HepG2 (cell line): ENCODE data around the gene TSPAN9. TPM values are rescaled to one million over a fixed set of nuclear protein-coding genes. Genes with fewer than 3 reads are reported as not detected.

ENCODE experiments used
- ATAC-seq: fragments of 200-7000 bp; cut with Tn5 transposase; 3 replicates; pipeline ENCODE4 v1.9.1; 2020; ENCODE audit warnings: mild to moderate bottlenecking, moderate library complexity
- BruUV-seq: library from RNA; stranded (reverse); fragments of 400-500 nt; replicated peaks from 2 replicates; lab custom pipeline; 2021; lab: Mats Ljungman, UMichigan
- CTCF ChIA-PET: fragments of 300-600 bp; formaldehyde crosslinking; extraction: SDS; loops from one replicate; lab custom pipeline; 2021; ENCODE audit warnings: low total read pairs, inconsistent platforms, low intra/inter-chr PET ratio; lab: Yijun Ruan, JAX
- POLR2A ChIA-PET: fragments of 350-600 bp; sonication (Branson Sonifier 250); formaldehyde crosslinking; loops from one replicate; lab custom pipeline; 2020; ENCODE audit warnings: antibody characterized with exemption, inconsistent platforms; lab: Yijun Ruan, JAX
- DNase-seq: peaks from one replicate; pipeline ENCODE4 v3.0.0-alpha.2; 2015; ENCODE audit warnings: low spot score
- FAIRE-seq: peaks from 3 replicates; lab custom pipeline; 2011; peaks lifted over from hg19 to GRCh38; lab: Jason Lieb, UNC
- H2AFZ ChIP-seq: one replicate; pipeline ENCODE4 v1.6.1; 2011; ENCODE audit warnings: low read length, inconsistent platforms
- H3K27ac ChIP-seq: fragments of 300-600 bp; 3 replicates; pipeline ENCODE4 v1.8.0; 2011; ENCODE audit warnings: mixed run types, mild to moderate bottlenecking, mixed read lengths, low read length, inconsistent platforms; ENCODE audit not compliant: insufficient read depth; ENCODE audit errors: extremely low read length
- H3K27me3 ChIP-seq, 2 experiments: fragments of 200-600 bp in 1 of 2; 2 replicates in 1 of 2; 3 replicates in 1 of 2; pipeline versions ENCODE4 v1.6.0 to v1.8.0; 2011; ENCODE audit warnings: low read length in 2 of 2, mild to moderate bottlenecking in 2 of 2, moderate library complexity in 2 of 2, inconsistent platforms in 1 of 2; ENCODE audit not compliant: insufficient read depth in 2 of 2, control insufficient read depth in 1 of 2
- H3K36me3 ChIP-seq, 2 experiments: fragments of 200-600 bp in 1 of 2; replicated peaks in 1 of 2; 2 replicates in 1 of 2; 3 replicates in 1 of 2; pipeline versions ENCODE4 v1.5.1 to v1.8.0; 2011; ENCODE audit warnings: low read length in 2 of 2, inconsistent platforms in 1 of 2; ENCODE audit not compliant: insufficient read depth in 2 of 2, control insufficient read depth in 1 of 2
- H3K4me1 ChIP-seq: 2 replicates; pipeline ENCODE4 v1.5.1; 2012; ENCODE audit warnings: low read length, inconsistent platforms; ENCODE audit not compliant: insufficient read depth
- H3K4me2 ChIP-seq: 2 replicates; pipeline ENCODE4 v1.6.0; 2011; ENCODE audit warnings: low read depth, low read length, inconsistent platforms
- H3K4me3 ChIP-seq, 3 experiments: fragments of 200-600 bp in 1 of 3; sonication (generic), shearing (Covaris generic) in 1 of 3; replicated peaks in 1 of 3; 2 replicates each; pipeline ENCODE4 v1.5.1; 2011 to 2016; ENCODE audit warnings: low read length in 3 of 3, inconsistent platforms in 2 of 3, low read depth in 2 of 3, mild to moderate bottlenecking in 2 of 3, control low read depth in 1 of 3, mixed read lengths in 1 of 3; ENCODE audit not compliant: insufficient read depth in 1 of 3
- H3K79me2 ChIP-seq: one replicate; pipeline ENCODE4 v1.6.1; 2011; ENCODE audit warnings: low read length, inconsistent platforms; ENCODE audit not compliant: insufficient read depth
- H3K9ac ChIP-seq: 2 replicates; pipeline ENCODE4 v1.6.0; 2011; ENCODE audit warnings: mild to moderate bottlenecking, low read depth, low read length, inconsistent platforms; ENCODE audit not compliant: insufficient read depth
- H3K9me3 ChIP-seq: 2 replicates; pipeline ENCODE4 v1.5.1; 2012; ENCODE audit warnings: mild to moderate bottlenecking, low read length
- H4K20me1 ChIP-seq: 2 replicates; pipeline ENCODE4 v1.6.0; 2011; ENCODE audit warnings: inconsistent platforms, mild to moderate bottlenecking, low read length, moderate library complexity; ENCODE audit not compliant: insufficient read depth
- CBX2 ChIP-seq, 2 experiments: fragments of 200-600 bp in 1 of 2; sonication (generic); formaldehyde crosslinking in 1 of 2; IDR thresholded peaks; 2 replicates each; pipeline versions ENCODE4 v1.7.0 to v1.8.1; 2018 to 2022; ENCODE audit warnings: low read depth in 2 of 2, low read length in 1 of 2, mild to moderate bottlenecking in 1 of 2, missing genetic modification reagents in 1 of 2
- CC2D1A ChIP-seq: sonication (generic); formaldehyde crosslinking; IDR thresholded peaks from 2 replicates; pipeline ENCODE4 v1.8.1; 2023; ENCODE audit warnings: mild to moderate bottlenecking, missing genetic modification reagents
- EP300 ChIP-seq, 3 experiments: sonication (generic) in 1 of 3; formaldehyde crosslinking in 1 of 3; IDR thresholded peaks; 2 replicates each; pipeline versions ENCODE4 v1.5.1 to v1.6.1; 2011 to 2020; ENCODE audit warnings: low read depth in 2 of 3, low read length in 2 of 3, borderline replicate concordance in 1 of 3, improper control_type of control experiment in 1 of 3, mild to moderate bottlenecking in 1 of 3, missing genetic modification reagents in 1 of 3, moderate library complexity in 1 of 3
- HIC2 ChIP-seq: sonication (generic); formaldehyde crosslinking; IDR thresholded peaks from 2 replicates; pipeline ENCODE4 v1.9.0; 2022; ENCODE audit warnings: low read depth, missing genetic modification reagents
- LCORL ChIP-seq, 2 experiments: fragments of 450-650 bp in 1 of 2; sonication (generic) in 1 of 2; formaldehyde crosslinking in 1 of 2; IDR thresholded peaks; 2 replicates each; pipeline versions ENCODE4 v1.5.0 to v1.6.1; 2017 to 2020; ENCODE audit warnings: antibody characterized with exemption in 1 of 2, missing genetic modification reagents in 1 of 2
- NFE2L1 ChIP-seq: sonication (generic); formaldehyde crosslinking; IDR thresholded peaks from 2 replicates; pipeline ENCODE4 v1.4.0; 2020; ENCODE audit warnings: missing genetic modification reagents, mild to moderate bottlenecking, borderline replicate concordance
- RAD51 ChIP-seq: fragments of 450-650 bp; IDR thresholded peaks from 2 replicates; pipeline ENCODE4 v1.6.1; 2016; ENCODE audit warnings: borderline replicate concordance
- RORA ChIP-seq: sonication (generic); formaldehyde crosslinking; IDR thresholded peaks from 2 replicates; pipeline ENCODE4 v1.5.0; 2020; ENCODE audit warnings: mild to moderate bottlenecking, missing genetic modification reagents, moderate library complexity
- RXRA ChIP-seq: sonication (generic); formaldehyde crosslinking; IDR thresholded peaks from 2 replicates; pipeline ENCODE4 v1.5.1; 2020; ENCODE audit warnings: missing genetic modification reagents
- SNAPC5 ChIP-seq: sonication (generic); formaldehyde crosslinking; IDR thresholded peaks from 2 replicates; pipeline ENCODE4 v1.8.1; 2023; ENCODE audit warnings: mild to moderate bottlenecking, missing genetic modification reagents, borderline replicate concordance
- ZBTB26 ChIP-seq: IDR thresholded peaks from 2 replicates; pipeline ENCODE4 v1.6.1; 2016; ENCODE audit warnings: missing compliant biosample characterization, missing genetic modification reagents, borderline replicate concordance
- ZNF234 ChIP-seq: sonication (generic); formaldehyde crosslinking; conservative IDR thresholded peaks from 2 replicates; pipeline ENCODE4 v1.5.1; 2020; ENCODE audit warnings: mild to moderate bottlenecking, missing genetic modification reagents
- ZNF362 ChIP-seq: sonication (generic); formaldehyde crosslinking; IDR thresholded peaks from 2 replicates; pipeline ENCODE4 v1.4.0; 2020; ENCODE audit warnings: missing genetic modification reagents, mild to moderate bottlenecking, borderline replicate concordance
- ZNF773 ChIP-seq: sonication (generic); formaldehyde crosslinking; IDR thresholded peaks from 2 replicates; pipeline ENCODE4 v1.4.0; 2020; ENCODE audit warnings: missing genetic modification reagents, borderline replicate concordance
- ZNF788 ChIP-seq: sonication (generic); formaldehyde crosslinking; IDR thresholded peaks from 2 replicates; pipeline ENCODE4 v1.5.0; 2020; ENCODE audit warnings: mild to moderate bottlenecking, missing genetic modification reagents, borderline replicate concordance
- ZNF878 ChIP-seq: sonication (generic); formaldehyde crosslinking; IDR thresholded peaks from 2 replicates; pipeline ENCODE4 v1.8.1; 2023; ENCODE audit warnings: mild to moderate bottlenecking, missing genetic modification reagents, moderate library complexity
- WGBS: methylation state at CpG from one replicate; pipeline ENCODE4 v1.1.6; 2017; ENCODE audit warnings: low lambda C conversion rate; 5-methylcytosine and 5-hydroxymethylcytosine counted together
- in situ Hi-C: cut with HindIII; loops from 2 replicates; pipeline ENCODE4 v1.10.0; 2017; ENCODE audit warnings: low pct_unique_long_range_greater_than_20kb; ENCODE audit not compliant: extremely low pct_ligation_motif_present
- intact Hi-C: fragments of 100-400 bp; cut with micrococcal nuclease; formaldehyde crosslinking; loops from one replicate; pipeline ENCODE4 v1.10.0; 2022; ENCODE audit not compliant: unreplicated experiment
- polyA plus RNA-seq, 8 experiments: library from polyadenylated mRNA; depleted of rRNA in 3 of 8; stranded (reverse) in 7 of 8; unstranded in 1 of 8; fragments of >200 nt; fragmentation: Illumina TruSeq in 4 of 8; extraction: Trizol in 4 of 8; gene quantifications; 2 replicates each; pipeline versions ENCODE4 v1.2.1 to v1.2.3, GENCODE V29; 2011 to 2016; ENCODE audit warnings: low read depth in 4 of 8, missing spikeins in 1 of 8, mixed read lengths in 1 of 8; ENCODE audit not compliant: insufficient read depth in 1 of 8
- total RNA-seq, 5 experiments: library from RNA; depleted of rRNA; stranded (reverse); fragments of >200 nt; fragmentation: Illumina TruSeq; extraction: Trizol; gene quantifications; 2 replicates each; pipeline ENCODE4 v1.2.3, GENCODE V29; 2016; ENCODE audit warnings: low read depth in 1 of 5

The TSPAN9 gene
- total and polyA plus RNA-seq, 2 of the 13 experiments (the other 11 are each of a cell fraction or from before 2014, with no cell fraction given), result 18.1 to 42.3 TPM

GRCh38 chr12:3195337-3195736, 118.2 kb downstream of the TSPAN9 start (continued):
- TF ChIP-seq ZNF362 (CRISPR knock-in tag), result no peak

- Histone ChIP-seq H3K36me3 (no peaks in the 10 kb centered on the region), H3K9me3 (no peaks in the 10 kb centered on the region), H3K79me2 (no peaks in the 10 kb centered on the region), H4K20me1 (peaks cover 28% of the 10 kb centered on the region), H3K27me3 (no peaks in the 10 kb centered on the region), H3K4me1 (peaks cover 21% of the 10 kb centered on the region), H2AFZ (no peak overlapping the region), H3K4me3 (no peak overlapping the region), H3K27ac (no peak overlapping the region), H3K9ac (no peak overlapping the region), H3K4me2 (no peak overlapping the region)
- ATAC-seq, result no peak
- ChIA-PET CTCF (no interaction called here), POLR2A (no interaction called here)
- intact Hi-C loops (no loop called here), in situ Hi-C loops (no loop called here)
- 96% methylated on average over 14 of the region's 14 CpGs for WGBS
- no TSS peak for BruUV-seq
- FAIRE-seq, result no peak
- DNase-seq, result no peak
- TF ChIP-seq CC2D1A (no peak), HIC2 (no peak), CBX2 (IDR thresholded peaks at IDR 0.05; ENCODE audit: low read depth, low read length) (no peak), CBX2 (CRISPR knock-in tag; IDR thresholded peaks at IDR 0.05; ENCODE audit: low read depth) (no peak), ZBTB26 (CRISPR knock-in tag) (no peak), ZNF788 (CRISPR knock-in tag) (no peak), RAD51 (no peak), ZNF878 (CRISPR knock-in tag) (no peak), LCORL (IDR thresholded peaks at IDR 0.05) (no peak), LCORL (CRISPR knock-in tag; IDR thresholded peaks at IDR 0.05) (no peak), SNAPC5 (CRISPR knock-in tag) (no peak), EP300 (IDR thresholded peaks at IDR 0.05; ENCODE audit: low read depth in 2 of 2, low read length in 2 of 2) (no peak), EP300 (CRISPR knock-in tag; IDR thresholded peaks at IDR 0.05; ENCODE audit: borderline replicate concordance) (no peak), RXRA (CRISPR knock-in tag) (no peak), ZNF773 (CRISPR knock-in tag) (no peak), RORA (CRISPR knock-in tag) (no peak), ZNF234 (no peak), NFE2L1 (CRISPR knock-in tag) (no peak)
These were observed 118.8 kb downstream of the TSPAN9 start for GRCh38 chr12:3195859-3196483.
